ENCODE data around the gene SP6.
A peak's percentile ranks its signal among the peaks of the same experiment; 100 is the strongest.

SP6 gene

GRCh38 chr17:47853616-47854015, 2.7 kb upstream of the SP6 start:
- no peak for TF ChIP-seq CTCF (IDR thresholded peaks at IDR 0.05; ENCODE audit: control insufficient read depth, insufficient read depth, low read depth, low read length, missing control alignments)
- no peak overlapping the region for H3K4me3 ChIP-seq (ENCODE audit: control insufficient read depth, low read depth, low read length)
- DNase-seq (ENCODE audit: low read depth) = no peak

- H3K4me3 ChIP-seq (ENCODE audit: control insufficient read depth, low read depth, low read length) = no peak overlapping the region
- no peak for TF ChIP-seq CTCF (IDR thresholded peaks at IDR 0.05; ENCODE audit: control insufficient read depth, insufficient read depth, low read depth, low read length, missing control alignments)
- DNase-seq (ENCODE audit: low read depth) = no peak
These were observed 1.4 kb upstream of the SP6 start for GRCh38 chr17:47852113-47852949.

- DNase-seq (ENCODE audit: low read depth) = no peak
- no peak overlapping the region for H3K4me3 ChIP-seq (ENCODE audit: control insufficient read depth, low read depth, low read length)
- no peak for TF ChIP-seq CTCF (IDR thresholded peaks at IDR 0.05; ENCODE audit: control insufficient read depth, insufficient read depth, low read depth, low read length, missing control alignments)
These were observed 775 bp upstream of the SP6 start for GRCh38 chr17:47851764-47852112.

GRCh38 chr17:47850373-47850691, 631 bp downstream of the SP6 start:
- no peak for TF ChIP-seq CTCF (IDR thresholded peaks at IDR 0.05; ENCODE audit: control insufficient read depth, insufficient read depth, low read depth, low read length, missing control alignments)
- peak overlapping the region; percentile 50 for H3K4me3 ChIP-seq (ENCODE audit: control insufficient read depth, low read depth, low read length)
- DNase-seq (ENCODE audit: low read depth) = no peak

- TF ChIP-seq CTCF (IDR thresholded peaks at IDR 0.05; ENCODE audit: control insufficient read depth, insufficient read depth, low read depth, low read length, missing control alignments) = no peak
- no peak overlapping the region for H3K4me3 ChIP-seq (ENCODE audit: control insufficient read depth, low read depth, low read length)
- DNase-seq (ENCODE audit: low read depth) = no peak
These were observed 2.8 kb downstream of the SP6 start for GRCh38 chr17:47848198-47848513.

GRCh38 chr17:47847341-47848197, 3.4 kb downstream of the SP6 start:
- TF ChIP-seq CTCF (IDR thresholded peaks at IDR 0.05; ENCODE audit: control insufficient read depth, insufficient read depth, low read depth, low read length, missing control alignments) = no peak
- no peak overlapping the region for H3K4me3 ChIP-seq (ENCODE audit: control insufficient read depth, low read depth, low read length)
- DNase-seq (ENCODE audit: low read depth) = no peak
